HG02884 (cell line): Measurements from ENCODE around the gene MPIG6B.

Experiments
- ATAC-seq: cut with Tn5 transposase; IDR thresholded peaks from one replicate; pipeline ENCODE4 v1.9.1; 2021; ENCODE audit warnings: mild to moderate bottlenecking, moderate library complexity; ENCODE audit not compliant: unreplicated experiment

The MPIG6B gene

GRCh38 chr6:31720196-31720770 lies 2.9 kb upstream of the MPIG6B start:
- no peak for ATAC-seq

- no peak for ATAC-seq
Measured at GRCh38 chr6:31721351-31722020, 1.7 kb upstream of the MPIG6B start, which contains the start of gene LY6G6C. LY6G6C (minus strand) TSS chr6:31721746; CDS start chr6:31721679, 67 bp downstream.

DNA sequence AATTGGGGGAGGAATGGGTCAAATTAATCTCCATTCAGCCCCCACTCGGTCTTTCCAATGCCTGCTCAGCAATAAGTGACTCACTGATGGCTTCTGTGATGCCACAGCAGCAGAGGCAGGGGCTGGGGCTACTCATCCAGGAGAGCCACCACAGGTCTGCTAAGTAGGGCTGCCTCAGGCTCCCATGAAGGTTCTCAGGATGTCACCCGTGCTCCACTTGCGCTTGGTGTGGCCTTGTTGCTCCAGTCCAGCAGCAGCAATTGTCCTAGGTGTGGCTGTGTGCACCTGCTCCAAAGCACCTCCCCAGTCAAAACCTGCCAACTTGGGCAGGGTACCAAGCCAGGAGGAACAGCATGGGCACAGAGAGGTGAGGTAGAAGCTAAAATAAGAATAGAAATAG lies 1.0 kb upstream of the MPIG6B start:
- ATAC-seq = no peak

GRCh38 chr6:31723980-31724691 lies 963 bp downstream of the MPIG6B start:
- no peak for ATAC-seq

GRCh38 chr6:31725502-31726350 lies 2.6 kb downstream of the MPIG6B start:
- ATAC-seq = no peak

DNA sequence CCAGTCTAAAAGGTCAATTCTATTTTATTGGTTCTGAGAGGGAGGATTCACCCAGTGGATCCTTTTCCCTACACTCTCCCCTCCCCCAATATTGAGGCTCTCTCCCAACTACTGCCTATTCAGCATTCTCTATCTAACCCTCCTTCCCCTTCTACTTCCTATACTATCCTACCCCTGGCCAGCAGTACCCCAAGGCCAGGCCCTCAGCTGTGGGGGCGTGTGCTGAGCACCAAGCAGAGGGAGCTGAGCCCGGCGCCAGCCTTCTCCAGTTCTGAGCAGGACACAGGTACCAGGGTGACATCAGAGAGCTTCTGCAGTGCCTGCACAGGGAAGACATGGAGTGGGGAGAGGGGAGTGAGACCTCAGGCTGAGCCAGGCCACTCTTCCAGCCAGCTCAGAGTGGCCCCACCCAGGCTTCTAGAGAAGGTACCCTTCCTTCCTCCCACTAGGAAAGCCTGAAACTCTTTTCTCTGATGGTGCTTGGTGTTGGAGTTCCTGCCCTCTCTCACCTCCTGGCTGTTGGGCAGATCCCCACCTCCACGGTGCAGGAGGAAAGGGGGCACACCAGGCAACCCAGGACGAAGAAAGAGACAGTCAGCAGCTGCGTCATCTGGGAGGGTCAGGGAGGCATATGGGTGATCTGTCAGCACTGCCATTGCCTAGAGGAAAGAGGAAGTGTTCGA lies 4.0 kb downstream of the MPIG6B start:
- no peak for ATAC-seq

DNA sequence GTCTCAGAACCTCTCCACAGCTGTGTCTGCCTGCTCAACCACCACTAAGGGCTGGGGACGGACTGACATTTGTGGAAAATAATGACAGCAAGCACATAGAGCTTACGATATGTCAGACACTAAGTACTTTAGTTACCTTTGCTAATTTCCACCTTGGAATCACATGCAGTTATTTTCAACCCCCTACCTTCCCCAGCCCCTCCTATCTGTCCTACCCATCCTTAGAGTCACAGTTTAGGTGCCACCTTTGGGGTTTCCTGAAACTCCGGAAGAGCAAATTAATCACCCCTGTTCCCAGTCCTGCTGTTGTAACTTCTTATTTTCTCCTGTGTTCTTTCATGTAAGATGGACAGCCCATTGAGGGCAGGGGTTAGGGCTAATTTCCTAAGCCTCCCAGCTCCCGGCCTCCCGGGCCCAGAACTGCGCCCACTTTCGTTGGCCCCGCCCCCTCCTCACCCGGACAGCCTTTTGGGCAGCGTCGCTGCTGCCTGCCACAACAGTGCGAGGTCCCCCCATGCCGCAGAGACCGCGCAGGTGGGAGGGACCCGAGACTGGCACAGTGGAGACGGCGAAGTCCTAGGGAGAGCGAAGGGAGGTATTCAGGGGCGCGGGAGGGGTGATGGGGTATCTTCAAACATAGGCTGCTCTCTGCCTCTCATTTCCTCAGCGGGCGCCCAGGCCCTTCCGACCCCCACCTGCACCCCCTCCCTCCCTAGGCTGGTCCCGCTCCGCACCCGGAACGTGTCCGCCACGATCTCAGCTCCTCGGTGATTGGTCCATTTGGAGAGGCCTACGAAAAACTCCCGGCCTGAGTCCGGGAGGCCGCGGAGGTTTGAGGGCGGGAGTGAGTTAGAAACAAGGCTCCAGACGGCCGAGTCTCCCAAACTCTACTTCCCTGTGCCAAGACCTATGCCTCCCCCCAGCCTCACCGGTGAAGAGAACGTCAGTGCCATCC lies 4.8 kb downstream of the MPIG6B start:
- no peak for ATAC-seq

- ATAC-seq = no peak
Measured at GRCh38 chr6:31728767-31729514, 5.8 kb downstream of the MPIG6B start, which contains the start of gene DDAH2. DDAH2 (minus strand) TSS chr6:31729299; CDS start chr6:31729161, 138 bp downstream.

DNA sequence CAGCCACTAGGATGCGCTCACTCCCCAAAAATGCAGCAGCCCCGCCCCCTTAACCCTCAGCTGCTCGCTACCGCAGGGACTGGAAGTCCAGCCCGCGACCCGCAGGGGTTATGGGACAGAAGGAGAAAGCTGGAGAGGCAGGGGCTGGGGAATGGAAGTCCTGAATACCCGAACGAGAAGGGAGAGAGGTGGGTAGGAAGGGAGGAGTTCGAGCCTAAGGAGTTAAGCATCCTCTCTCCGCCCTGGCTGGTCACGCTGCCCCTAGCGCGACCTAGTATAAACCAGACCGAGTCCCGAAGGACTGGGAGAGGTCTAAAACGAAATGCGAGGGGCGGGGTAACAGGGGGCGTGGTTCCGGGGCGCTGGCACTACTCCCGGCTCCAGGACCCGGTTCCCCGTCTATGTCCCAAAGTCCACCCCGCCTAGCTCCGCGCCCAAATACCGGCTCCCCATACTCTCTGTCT lies 6.4 kb downstream of the MPIG6B start:
- no peak for ATAC-seq

DNA sequence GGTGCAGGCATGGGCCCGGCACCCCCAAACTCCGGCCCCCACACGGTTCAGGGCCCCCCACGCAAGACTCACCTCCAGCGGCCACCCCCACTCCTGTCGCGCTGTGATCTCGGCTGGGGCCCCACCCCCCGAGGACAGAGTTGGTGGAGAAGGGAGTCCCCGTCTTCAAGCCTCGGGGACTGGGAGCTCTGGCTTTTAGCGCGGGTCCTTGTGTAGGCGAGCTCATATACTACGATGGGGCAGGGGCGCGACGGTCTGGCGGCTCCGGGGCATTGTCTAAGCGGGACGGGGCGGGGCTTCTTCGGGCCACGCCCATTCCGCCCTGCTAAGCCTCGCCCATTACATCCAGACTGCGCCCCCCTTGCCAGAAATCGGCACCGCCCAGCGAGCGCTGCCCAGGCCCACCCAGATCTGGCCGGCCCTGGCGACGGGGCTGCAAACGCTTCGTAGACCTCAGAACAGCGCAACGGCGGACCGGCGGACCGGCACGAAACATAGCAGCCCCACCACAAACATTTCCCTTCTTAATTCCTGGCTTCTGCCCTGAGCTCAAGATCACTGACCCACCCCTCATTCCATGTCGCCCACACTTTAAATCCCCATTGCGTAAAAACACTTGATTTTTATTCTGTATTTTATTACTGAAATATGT lies 6.9 kb downstream of the MPIG6B start:
- ATAC-seq = no peak

- no peak for ATAC-seq
Measured at GRCh38 chr6:31730631-31731086, 7.5 kb downstream of the MPIG6B start.

GRCh38 chr6:31732029-31732428 lies 8.9 kb downstream of the MPIG6B start:
- no peak for ATAC-seq

- no peak for ATAC-seq
Measured at GRCh38 chr6:31733734-31734133, 10.6 kb downstream of the MPIG6B start.

GRCh38 chr6:31734247-31734820 lies 11.2 kb downstream of the MPIG6B start:
- ATAC-seq = no peak

DNA sequence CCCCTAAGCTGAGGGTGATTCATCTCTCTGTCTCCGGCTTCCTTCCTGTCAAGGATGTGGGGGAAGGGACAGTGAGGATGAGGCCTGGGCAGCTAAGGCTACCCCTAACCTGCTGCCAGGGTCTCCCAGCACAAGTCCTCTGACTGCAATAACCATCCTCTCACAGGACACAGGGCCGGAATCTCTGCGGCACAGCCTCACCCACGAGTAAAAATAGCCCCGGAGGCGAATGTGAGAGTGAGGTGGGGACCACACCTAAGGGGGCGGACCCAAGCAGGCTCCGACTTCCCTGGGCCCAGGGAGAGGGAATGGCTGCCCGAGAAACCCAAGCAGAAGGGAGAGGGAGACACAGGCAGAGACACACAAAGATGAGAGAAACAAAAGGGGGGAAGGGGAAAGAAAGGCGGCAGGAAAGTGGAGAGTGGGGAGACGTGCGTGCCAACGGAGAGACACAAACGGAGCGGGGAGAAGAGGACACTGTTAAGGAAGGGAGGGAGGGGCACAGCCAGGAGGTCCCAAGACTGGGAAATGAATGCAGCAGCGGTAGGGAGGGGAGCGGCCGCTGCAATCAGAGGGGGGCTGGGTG lies 11.7 kb downstream of the MPIG6B start:
- no peak for ATAC-seq

DNA sequence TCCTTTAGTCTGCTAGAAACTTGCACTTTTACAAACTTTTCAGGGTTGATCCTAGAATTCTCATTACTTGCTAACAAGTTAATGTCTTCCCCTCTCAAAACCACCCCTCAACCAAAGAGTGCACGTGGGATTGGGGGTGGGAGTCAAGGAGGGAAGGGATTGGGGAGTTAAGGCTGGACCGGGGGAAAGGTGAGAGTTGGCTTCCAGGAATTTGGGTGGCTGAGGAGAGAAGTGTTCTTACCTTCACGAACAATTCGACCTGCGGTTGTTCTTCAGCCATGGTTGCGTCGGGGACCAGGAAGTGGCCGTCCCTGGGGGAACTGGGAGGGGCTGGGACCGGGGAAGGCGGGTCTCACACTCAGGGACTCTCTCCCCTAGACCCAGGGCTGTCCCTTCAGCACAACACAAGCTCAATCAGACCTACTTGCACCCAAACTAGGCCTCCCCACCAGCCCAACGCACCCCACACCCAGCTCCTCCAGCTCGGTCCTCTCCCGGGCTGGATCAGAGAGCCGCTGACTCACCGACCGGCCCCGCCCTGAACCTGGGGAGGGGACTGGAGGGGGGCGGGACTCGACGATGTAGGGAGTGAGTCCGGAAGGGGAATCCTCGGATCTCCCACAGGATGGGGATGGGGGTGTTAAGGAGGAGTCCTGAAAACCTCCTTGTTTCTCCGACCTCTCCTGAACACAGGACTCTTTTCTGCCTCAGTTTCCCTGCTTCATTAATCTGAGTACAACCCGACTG lies 13.0 kb downstream of the MPIG6B start, which contains the start of gene CLIC1:
TSS of gene CLIC1 (minus strand) at position 510 of the 747 bp plus-strand sequence. CDS start at position 280, 230 bp downstream.
- ATAC-seq = no peak
